Hepatocyte (in vitro differentiated cells): ENCODE measurements around the gene DKK3.

ENCODE experiments used
- EZH2 ChIP-seq: fragments of 200-600 bp; sonication (generic); IDR thresholded peaks from 2 replicates; pipeline ENCODE4 v1.6.1; 2016; ENCODE audit warnings: antibody characterized with exemption, mild to moderate bottlenecking, borderline replicate concordance
- EZH2phosphoT487 ChIP-seq: fragments of 200-600 bp; sonication (generic); IDR thresholded peaks from one replicate; pipeline ENCODE4 v1.6.1; 2018; ENCODE audit warnings: antibody characterized with exemption, mild to moderate bottlenecking, low read depth, moderate library complexity; ENCODE audit not compliant: unreplicated experiment, severe bottlenecking
- TF ChIP-seq, protein P1 (sequence below): fragments of 200-600 bp; sonication (generic); IDR thresholded peaks from 2 replicates; pipeline ENCODE4 v1.5.1; 2016; ENCODE audit warnings: antibody characterized with exemption, mild to moderate bottlenecking; ENCODE audit not compliant: poor library complexity

DNA sequence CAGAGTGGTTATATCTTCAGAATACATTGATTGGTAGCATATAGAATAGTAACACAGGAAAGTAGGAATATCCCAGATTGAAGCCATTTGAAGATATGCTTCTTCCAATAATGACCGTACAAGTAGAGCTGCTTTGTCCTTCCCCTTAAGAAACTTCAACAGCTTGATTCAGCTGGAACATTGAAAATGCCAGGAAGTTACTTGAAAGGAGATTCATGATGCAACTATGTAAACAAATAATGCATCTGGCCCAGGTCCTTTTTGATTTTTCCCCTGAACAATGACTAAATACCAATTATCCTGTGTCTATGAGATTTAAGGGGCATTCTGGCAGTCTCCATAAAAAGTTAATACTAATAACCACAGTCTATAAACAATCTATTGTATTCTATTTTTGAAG lies 3.0 kb downstream of the DKK3 start:
- TF ChIP-seq, protein P1, sequence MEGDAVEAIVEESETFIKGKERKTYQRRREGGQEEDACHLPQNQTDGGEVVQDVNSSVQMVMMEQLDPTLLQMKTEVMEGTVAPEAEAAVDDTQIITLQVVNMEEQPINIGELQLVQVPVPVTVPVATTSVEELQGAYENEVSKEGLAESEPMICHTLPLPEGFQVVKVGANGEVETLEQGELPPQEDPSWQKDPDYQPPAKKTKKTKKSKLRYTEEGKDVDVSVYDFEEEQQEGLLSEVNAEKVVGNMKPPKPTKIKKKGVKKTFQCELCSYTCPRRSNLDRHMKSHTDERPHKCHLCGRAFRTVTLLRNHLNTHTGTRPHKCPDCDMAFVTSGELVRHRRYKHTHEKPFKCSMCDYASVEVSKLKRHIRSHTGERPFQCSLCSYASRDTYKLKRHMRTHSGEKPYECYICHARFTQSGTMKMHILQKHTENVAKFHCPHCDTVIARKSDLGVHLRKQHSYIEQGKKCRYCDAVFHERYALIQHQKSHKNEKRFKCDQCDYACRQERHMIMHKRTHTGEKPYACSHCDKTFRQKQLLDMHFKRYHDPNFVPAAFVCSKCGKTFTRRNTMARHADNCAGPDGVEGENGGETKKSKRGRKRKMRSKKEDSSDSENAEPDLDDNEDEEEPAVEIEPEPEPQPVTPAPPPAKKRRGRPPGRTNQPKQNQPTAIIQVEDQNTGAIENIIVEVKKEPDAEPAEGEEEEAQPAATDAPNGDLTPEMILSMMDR, result no peak
- TF ChIP-seq EZH2, result no peak
- TF ChIP-seq EZH2phosphoT487, result no peak
